Medulla oblongata (tissue), 1 donor: ENCODE data around the gene POM121C.
"Not testable (repeated sequence)": the region's sequence is repeated elsewhere in the genome, so short reads cannot be mapped to it uniquely, and the experiment has no call there.

Source experiments
- DNase-seq: peaks from one replicate; pipeline ENCODE4 v3.0.0-alpha.2; 2015; ENCODE audit errors: extremely low spot score

POM121C gene

GRCh38 chr7:75395329-75395728 lies 90.8 kb downstream of the POM121C start, which contains the start of gene TRIM73:
Gene TRIM73 (plus strand): TSS chr7:75395629. CDS start chr7:75398934, 3,305 bp downstream.
- DNase-seq, result not testable (repeated sequence)

GRCh38 chr7:75393194-75393593 lies 92.9 kb downstream of the POM121C start:
- not testable (repeated sequence) for DNase-seq

- DNase-seq, result not testable (repeated sequence)
Observed at GRCh38 chr7:75374519-75375317, 111.4 kb downstream of the POM121C start.

GRCh38 chr7:75374144-75374518 lies 112.0 kb downstream of the POM121C start:
- not testable (repeated sequence) for DNase-seq

- DNase-seq, result not testable (repeated sequence)
Observed at GRCh38 chr7:75367313-75367712, 118.8 kb downstream of the POM121C start.
